GM10248 (cell line): Measurements from ENCODE around the gene TRMT2B.
"Not testable (repeated sequence)": the region's sequence is repeated elsewhere in the genome, so short reads cannot be mapped to it uniquely, and the experiment has no call there.

ENCODE experiments used
- CTCF ChIA-PET: fragments of 300-600 bp; sonication (Branson Sonifier 250); formaldehyde crosslinking; extraction: SDS; loops from one replicate; lab custom pipeline; 2021; ENCODE audit warnings: antibody characterized with exemption; lab: Yijun Ruan, JAX
- POLR2A ChIA-PET: fragments of 350-650 bp; sonication (Branson Sonifier 250); formaldehyde crosslinking; extraction: SDS; loops from one replicate; lab custom pipeline; 2020; ENCODE audit warnings: antibody characterized with exemption; lab: Yijun Ruan, JAX
- DNase-seq: peaks from one replicate; pipeline ENCODE4 v3.0.0; 2012; ENCODE audit errors: extremely low spot score
- CTCF ChIP-seq: IDR thresholded peaks from 2 replicates; pipeline ENCODE4 v1.5.1; 2012; ENCODE audit warnings: mild to moderate bottlenecking, low read depth; ENCODE audit errors: extremely low read depth, missing control alignments, control extremely low read depth

The TRMT2B gene

GRCh38 chrX:101079736-101080270, 27.9 kb upstream of the TRMT2B start:
- POLR2A ChIA-PET, result no interaction called here
- no peak for TF ChIP-seq CTCF
- CTCF ChIA-PET, result interaction anchor here (1.0 to 1.2 kb wide), 2 partner anchors 13 to 32 kb away, joined by 3 read pairs; no protein-coding TSS in a partner anchor
- DNase-seq, result no peak

GRCh38 chrX:101078716-101079598, 27.0 kb upstream of the TRMT2B start, which contains the start of gene TMEM35A:
Gene TMEM35A (plus strand): TSS chrX:101078879. CDS start chrX:101079003, 124 bp downstream.
- no peak for TF ChIP-seq CTCF
- DNase-seq, result no peak
- CTCF ChIA-PET, result no interaction called here
- POLR2A ChIA-PET, result no interaction called here

DNA sequence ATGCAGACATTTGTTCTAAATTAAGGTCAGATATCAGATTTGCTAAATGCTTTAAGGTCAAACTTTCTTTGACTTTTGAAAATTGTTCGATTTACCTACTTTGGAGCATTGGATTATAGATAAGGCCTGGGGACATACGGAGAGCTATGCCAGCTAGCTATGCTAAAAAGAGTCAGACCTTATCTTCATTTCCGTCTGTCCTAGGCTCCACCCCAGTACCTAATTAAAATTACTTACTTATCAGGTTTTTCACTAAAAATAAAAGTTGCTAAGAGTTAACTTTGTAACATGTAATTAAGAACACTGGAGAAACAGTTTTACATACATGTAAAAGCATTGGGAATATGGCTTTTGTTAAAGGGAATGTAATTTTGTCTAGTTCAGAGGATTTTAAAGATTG, 19.7 kb upstream of the TRMT2B start:
- DNase-seq, result no peak
- TF ChIP-seq CTCF, result no peak
- ChIA-PET POLR2A (no interaction called here), CTCF (no interaction called here)

DNA sequence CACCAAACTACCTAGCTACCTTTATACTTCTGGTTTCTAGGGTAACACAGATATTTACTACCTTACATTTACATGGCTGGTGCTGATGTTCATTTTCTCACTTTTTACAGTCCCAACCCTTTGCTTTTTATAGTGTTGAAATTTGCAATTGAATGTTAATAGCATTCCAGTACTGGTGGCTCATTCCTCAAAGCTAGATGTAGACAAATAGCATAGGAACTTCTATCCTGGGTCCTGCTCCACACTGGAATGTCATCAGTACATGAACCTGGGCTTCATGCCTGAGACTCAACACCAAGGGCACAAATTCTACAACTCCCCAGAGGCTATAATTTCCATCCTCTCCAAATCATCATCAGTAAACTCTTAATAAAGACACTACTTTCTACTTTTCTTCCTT, 10.3 kb upstream of the TRMT2B start:
- no peak for TF ChIP-seq CTCF
- ChIA-PET CTCF (no interaction called here), POLR2A (no interaction called here)
- DNase-seq, result no peak

GRCh38 chrX:101057093-101057714, 5.3 kb upstream of the TRMT2B start:
- peak; percentile 42 for DNase-seq
- no peak for TF ChIP-seq CTCF
- ChIA-PET POLR2A (no interaction called here), CTCF (no interaction called here)

DNA sequence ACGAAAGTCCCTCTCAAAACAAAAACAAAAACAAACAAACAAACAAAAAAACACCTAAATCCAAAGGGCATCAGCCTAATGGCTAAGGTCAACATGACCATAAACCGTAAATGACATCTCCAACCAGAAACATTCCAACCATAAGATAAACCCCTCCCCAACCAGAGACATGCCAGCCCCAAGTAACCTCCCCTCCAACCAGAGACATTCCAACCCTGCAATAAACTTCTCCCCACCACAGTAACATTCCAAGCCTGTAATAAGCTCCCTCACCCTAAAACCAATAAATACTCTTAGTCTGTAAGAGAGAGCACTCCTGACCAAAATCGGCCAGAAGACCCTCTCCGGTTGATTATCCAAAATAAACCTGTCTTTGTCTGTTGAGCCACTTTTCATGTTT, 4.6 kb upstream of the TRMT2B start:
- POLR2A ChIA-PET, DNase-seq, CTCF ChIA-PET: not testable (repeated sequence)

- no peak for DNase-seq
- ChIA-PET CTCF (no interaction called here), POLR2A (no interaction called here)
Observed at GRCh38 chrX:101051153-101051548, 760 bp downstream of the TRMT2B start.

More at GRCh38 chrX:101051153-101051548, 760 bp downstream of the TRMT2B start:
- TF ChIP-seq CTCF, result no peak
